Mucosa of descending colon (tissue), 3 donors: Measurements from ENCODE around the gene PDCD1LG2. TPM values are rescaled to one million over a fixed set of nuclear protein-coding genes. Genes with fewer than 3 reads are reported as not detected.

ENCODE experiments used
- ATAC-seq: fragments of 200-7000 bp; cut with Tn5 transposase; one replicate; pipeline ENCODE4 v1.9.1; 2020; ENCODE audit warnings: mild to moderate bottlenecking, moderate library complexity
- DNase-seq, 3 donors: peaks; one replicate each; pipeline ENCODE4 v3.0.0-alpha.2; 2020
- H3K36me3 ChIP-seq: fragments of 200-600 bp; one replicate; pipeline ENCODE4 v1.8.0; 2021; ENCODE audit warnings: low read depth, mild to moderate bottlenecking
- H3K4me1 ChIP-seq: fragments of 200-600 bp; one replicate; pipeline ENCODE4 v1.8.0; 2021; ENCODE audit warnings: low read depth, mild to moderate bottlenecking
- H3K4me3 ChIP-seq: fragments of 200-600 bp; one replicate; pipeline ENCODE4 v1.8.0; 2021; ENCODE audit warnings: mild to moderate bottlenecking
- H3K9me3 ChIP-seq: fragments of 200-600 bp; one replicate; pipeline ENCODE4 v1.8.0; 2021; ENCODE audit warnings: mild to moderate bottlenecking
- intact Hi-C, 2 donors: fragments of 100-400 bp; cut with DNase I in 1 of 2; cut with micrococcal nuclease in 1 of 2; formaldehyde crosslinking; loops; one replicate each; pipeline versions ENCODE4 v1.11.0 to v1.11.1; 2022; cut with DNase I, micrococcal nuclease
- total RNA-seq, 3 donors: library from RNA; stranded (reverse); fragmentation: NEBNext Ultra II Directional in 2 of 3; extraction: Animal tissue kit (Norgen Biotek cat#: 25700) in 2 of 3; gene quantifications; one replicate each; pipeline versions ENCODE4 v1.2.1 to v1.2.4, GENCODE V29; 2021 to 2023
- TF ChIP-seq, protein P1 (sequence below): fragments of 200-600 bp; IDR thresholded peaks from one replicate; pipeline ENCODE4 v1.8.0; 2022; ENCODE audit warnings: antibody characterized with exemption, mild to moderate bottlenecking
- donor health status: DM: no; HTN: no; CAD: no; lungs with moderate emphysema.
- donor health status: DM: no; HTN: no; CAD: no.
- donor health status: DM: no; HTN: yes; CAD: no.

Gene PDCD1LG2
- total RNA-seq, 3 donors from 2014 or later, result 0.20 to 1.2 (median 0.63) TPM

DNA sequence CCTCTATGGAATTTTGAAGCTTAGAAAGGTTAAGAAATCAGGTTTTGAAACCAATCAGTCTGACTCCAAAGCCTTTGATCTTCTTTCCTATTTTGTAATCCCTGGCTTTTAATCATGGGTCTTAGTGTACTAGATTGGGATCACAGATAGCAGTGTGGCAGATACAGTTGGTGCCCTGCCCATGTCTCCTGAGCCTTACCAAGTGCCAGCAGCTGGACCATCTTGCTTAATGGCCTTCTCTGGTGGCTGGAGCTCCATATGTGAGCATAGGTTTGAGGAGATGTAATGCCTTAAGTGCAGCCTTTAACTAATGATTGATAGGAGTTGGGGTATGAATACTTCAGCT, 101.8 kb downstream of the PDCD1LG2 start:
- DNase-seq (no peak), ATAC-seq (no peak)
- no peaks in the 10 kb centered on the region for H3K36me3 ChIP-seq
- no peaks in the 10 kb centered on the region for H3K4me1 ChIP-seq
- H3K4me3 ChIP-seq, result no peak overlapping the region
- H3K9me3 ChIP-seq, result no peaks in the 10 kb centered on the region
- TF ChIP-seq, protein P1, sequence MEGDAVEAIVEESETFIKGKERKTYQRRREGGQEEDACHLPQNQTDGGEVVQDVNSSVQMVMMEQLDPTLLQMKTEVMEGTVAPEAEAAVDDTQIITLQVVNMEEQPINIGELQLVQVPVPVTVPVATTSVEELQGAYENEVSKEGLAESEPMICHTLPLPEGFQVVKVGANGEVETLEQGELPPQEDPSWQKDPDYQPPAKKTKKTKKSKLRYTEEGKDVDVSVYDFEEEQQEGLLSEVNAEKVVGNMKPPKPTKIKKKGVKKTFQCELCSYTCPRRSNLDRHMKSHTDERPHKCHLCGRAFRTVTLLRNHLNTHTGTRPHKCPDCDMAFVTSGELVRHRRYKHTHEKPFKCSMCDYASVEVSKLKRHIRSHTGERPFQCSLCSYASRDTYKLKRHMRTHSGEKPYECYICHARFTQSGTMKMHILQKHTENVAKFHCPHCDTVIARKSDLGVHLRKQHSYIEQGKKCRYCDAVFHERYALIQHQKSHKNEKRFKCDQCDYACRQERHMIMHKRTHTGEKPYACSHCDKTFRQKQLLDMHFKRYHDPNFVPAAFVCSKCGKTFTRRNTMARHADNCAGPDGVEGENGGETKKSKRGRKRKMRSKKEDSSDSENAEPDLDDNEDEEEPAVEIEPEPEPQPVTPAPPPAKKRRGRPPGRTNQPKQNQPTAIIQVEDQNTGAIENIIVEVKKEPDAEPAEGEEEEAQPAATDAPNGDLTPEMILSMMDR, result no peak
- intact Hi-C loops, result no loop called here

DNA sequence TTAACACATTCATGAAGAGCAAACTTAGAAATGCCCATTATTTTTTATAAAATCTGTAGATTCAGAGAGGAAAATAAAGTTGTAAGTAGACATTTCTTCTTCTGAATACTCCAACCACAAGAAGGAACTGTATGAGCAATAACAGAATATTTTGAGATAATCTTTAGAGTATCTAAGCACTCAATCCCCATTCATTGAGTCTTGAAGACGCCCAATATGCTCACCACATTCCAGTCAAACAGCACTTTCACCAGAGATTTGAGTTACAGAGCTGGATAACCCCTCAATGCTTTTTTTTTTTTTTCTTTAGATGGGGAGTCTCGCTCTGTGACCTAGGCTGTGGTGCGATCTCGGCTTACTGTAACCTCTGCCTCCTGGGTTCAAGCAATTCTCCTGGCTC, 103.9 kb downstream of the PDCD1LG2 start:
- H3K4me3 ChIP-seq, result no peak overlapping the region

DNA sequence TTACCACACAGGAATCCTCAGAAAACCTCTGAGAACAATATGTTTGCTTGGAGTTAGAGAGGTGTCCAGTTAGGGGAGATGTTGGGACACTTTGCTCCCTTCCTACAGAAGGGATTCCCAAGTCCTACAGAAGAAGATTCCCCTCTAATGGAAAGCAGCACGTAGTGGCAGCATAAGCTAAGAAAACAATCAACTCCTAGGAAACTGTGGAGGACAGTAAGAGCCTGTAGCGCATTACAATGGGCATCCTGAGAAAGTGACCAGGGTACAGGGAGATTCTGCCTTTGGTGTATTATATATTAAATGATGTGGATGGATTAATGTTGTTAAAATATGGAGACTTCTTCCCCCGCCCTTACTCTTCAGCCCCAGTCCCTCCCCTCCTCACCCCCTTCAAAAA, 104.7 kb downstream of the PDCD1LG2 start:
- DNase-seq (no peak), ATAC-seq (no peak)
- Histone ChIP-seq H3K4me3 (no peak overlapping the region), H3K4me1 (no peaks in the 10 kb centered on the region), H3K9me3 (no peaks in the 10 kb centered on the region), H3K36me3 (no peaks in the 10 kb centered on the region)
- TF ChIP-seq, protein P1, result no peak
- intact Hi-C loops, result no loop called here

More for the DNA sequence above, 103.9 kb downstream of the PDCD1LG2 start:
- TF ChIP-seq, protein P1, result no peak
- DNase-seq (no peak), ATAC-seq (no peak)
- intact Hi-C loops, result no loop called here
- no peaks in the 10 kb centered on the region for H3K36me3 ChIP-seq
- H3K9me3 ChIP-seq, result no peaks in the 10 kb centered on the region
- no peaks in the 10 kb centered on the region for H3K4me1 ChIP-seq

DNA sequence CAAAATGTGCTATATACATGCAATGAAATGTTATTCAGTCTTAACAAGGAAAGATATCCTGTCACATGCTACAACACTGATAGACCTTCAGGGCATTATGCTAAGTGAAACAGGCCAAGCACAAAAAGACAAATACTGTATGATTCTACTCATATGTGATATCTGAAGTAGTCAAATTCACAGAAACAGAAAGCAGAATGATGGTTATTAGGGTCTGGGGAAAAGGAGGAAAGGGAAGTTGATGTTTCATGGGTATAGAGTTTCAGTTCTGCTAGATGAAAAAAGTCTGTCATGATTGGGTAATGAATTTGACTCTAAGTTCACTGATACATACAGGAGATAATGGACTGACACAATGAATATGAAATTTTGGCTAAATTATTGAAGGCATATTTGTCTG, 107.4 kb downstream of the PDCD1LG2 start:
- Histone ChIP-seq H3K4me1 (no peaks in the 10 kb centered on the region), H3K4me3 (no peak overlapping the region), H3K36me3 (no peaks in the 10 kb centered on the region), H3K9me3 (no peaks in the 10 kb centered on the region)
- ATAC-seq, result peak; percentile 62
- intact Hi-C loops, result no loop called here
- no peak for DNase-seq
- TF ChIP-seq, protein P1, result no peak

DNA sequence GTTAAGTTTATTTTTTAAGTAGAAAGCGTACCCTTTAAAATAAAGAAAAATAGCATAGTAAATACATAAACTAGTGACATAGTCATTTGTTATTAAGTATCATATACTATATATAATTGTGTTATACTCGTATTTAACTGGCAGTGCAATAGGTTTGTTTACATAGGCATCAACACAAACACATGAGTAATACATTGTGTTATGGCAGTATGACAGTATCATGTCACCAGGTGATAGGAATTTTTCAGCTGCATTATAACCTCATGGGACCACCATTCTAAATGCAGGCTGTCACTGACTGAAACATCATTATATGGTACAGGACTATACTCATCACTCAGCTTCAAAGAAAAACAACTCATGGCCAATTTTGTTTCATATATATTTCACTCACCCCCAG, 110.2 kb downstream of the PDCD1LG2 start:
- TF ChIP-seq, protein P1, result no peak
- Histone ChIP-seq H3K4me1 (no peaks in the 10 kb centered on the region), H3K36me3 (no peaks in the 10 kb centered on the region), H3K9me3 (no peaks in the 10 kb centered on the region), H3K4me3 (no peak overlapping the region)
- ATAC-seq (no peak), DNase-seq (no peak)
- intact Hi-C loops, result no loop called here

Other genes with a start within 250 kb of the PDCD1LG2 start
- under 1 TPM in 2 of 3 donors, not detected in 1; 0.32 to 0.58 TPM for gene RLN2, start 205.8 kb upstream of the PDCD1LG2 start, total RNA-seq
- under 1 TPM in 1 of 3 donors, not detected in 2; 0.41 TPM for gene RLN1, start 170.7 kb upstream of the PDCD1LG2 start, total RNA-seq
- 10 to 100 TPM; 34.0 to 67.1 (median 53.0) TPM for gene PLGRKT, start 72.6 kb upstream of the PDCD1LG2 start, total RNA-seq
- gene CD274, start 60.0 kb upstream of the PDCD1LG2 start, total RNA-seq, result 1 to 10 TPM; 2.6 to 5.4 (median 3.4) TPM
- gene RIC1, start 118.6 kb downstream of the PDCD1LG2 start, total RNA-seq, result 10 to 100 TPM; 15.8 to 22.4 (median 20.2) TPM